Measurements from ENCODE around the gene KCNIP1. TPM values are rescaled to one million over a fixed set of nuclear protein-coding genes. Genes with fewer than 3 reads are reported as not detected.

The KCNIP1 gene
- total RNA-seq, 1 donor from 2014 or later: 0.45 TPM

- no peaks in the 10 kb centered on the region for H3K27me3 ChIP-seq (ENCODE audit: insufficient read depth, low read length)
- no peaks in the 10 kb centered on the region for H3K36me3 ChIP-seq (ENCODE audit: insufficient read depth, low read length)
- peaks cover 2% of the 10 kb centered on the region for H3K9me3 Mint-ChIP-seq (ENCODE audit: unreplicated experiment)
- H3K36me3 Mint-ChIP-seq (ENCODE audit: low read depth, unreplicated experiment): no peaks in the 10 kb centered on the region
- no peak for DNase-seq (ENCODE audit: low read depth)
- H3K27ac Mint-ChIP-seq (ENCODE audit: unreplicated experiment): no peak overlapping the region
- no peak overlapping the region for H3K9ac ChIP-seq (ENCODE audit: low read length)
- H2AFZ ChIP-seq (ENCODE audit: low read depth, low read length): no peak overlapping the region
- peaks cover 26% of the 10 kb centered on the region for H3K27me3 Mint-ChIP-seq (ENCODE audit: low read depth, unreplicated experiment)
- H3K27ac ChIP-seq (ENCODE audit: low read depth, low read length): no peak overlapping the region
- no peak overlapping the region for H3K4me2 ChIP-seq (ENCODE audit: low read length)
- no peak overlapping the region for H3K4me3 Mint-ChIP-seq (ENCODE audit: unreplicated experiment)
- no peak overlapping the region for H3K4me3 ChIP-seq (ENCODE audit: insufficient read depth, low read depth, low read length)
- FAIRE-seq: no peak
- H3K4me1 ChIP-seq (ENCODE audit: insufficient read depth, low read length): no peaks in the 10 kb centered on the region
- no peaks in the 10 kb centered on the region for H3K9me3 ChIP-seq (ENCODE audit: insufficient read depth, low read depth, low read length)
- TF ChIP-seq EZH2 (IDR thresholded peaks at IDR 0.05; ENCODE audit: insufficient read depth, low read length): no peak
- TF ChIP-seq, protein P1, sequence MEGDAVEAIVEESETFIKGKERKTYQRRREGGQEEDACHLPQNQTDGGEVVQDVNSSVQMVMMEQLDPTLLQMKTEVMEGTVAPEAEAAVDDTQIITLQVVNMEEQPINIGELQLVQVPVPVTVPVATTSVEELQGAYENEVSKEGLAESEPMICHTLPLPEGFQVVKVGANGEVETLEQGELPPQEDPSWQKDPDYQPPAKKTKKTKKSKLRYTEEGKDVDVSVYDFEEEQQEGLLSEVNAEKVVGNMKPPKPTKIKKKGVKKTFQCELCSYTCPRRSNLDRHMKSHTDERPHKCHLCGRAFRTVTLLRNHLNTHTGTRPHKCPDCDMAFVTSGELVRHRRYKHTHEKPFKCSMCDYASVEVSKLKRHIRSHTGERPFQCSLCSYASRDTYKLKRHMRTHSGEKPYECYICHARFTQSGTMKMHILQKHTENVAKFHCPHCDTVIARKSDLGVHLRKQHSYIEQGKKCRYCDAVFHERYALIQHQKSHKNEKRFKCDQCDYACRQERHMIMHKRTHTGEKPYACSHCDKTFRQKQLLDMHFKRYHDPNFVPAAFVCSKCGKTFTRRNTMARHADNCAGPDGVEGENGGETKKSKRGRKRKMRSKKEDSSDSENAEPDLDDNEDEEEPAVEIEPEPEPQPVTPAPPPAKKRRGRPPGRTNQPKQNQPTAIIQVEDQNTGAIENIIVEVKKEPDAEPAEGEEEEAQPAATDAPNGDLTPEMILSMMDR (IDR thresholded peaks at IDR 0.05; ENCODE audit: insufficient read depth, low read depth, low read length): no peak
- H3K79me2 ChIP-seq (ENCODE audit: insufficient read depth, low read length): no peaks in the 10 kb centered on the region
- no peaks in the 10 kb centered on the region for H3K4me1 Mint-ChIP-seq (ENCODE audit: low read depth, unreplicated experiment)
- no peaks in the 10 kb centered on the region for H4K20me1 ChIP-seq (ENCODE audit: insufficient read depth, low read length)
Observed at GRCh38 chr5:170655920-170656319, 152.1 kb downstream of the KCNIP1 start.

DNA sequence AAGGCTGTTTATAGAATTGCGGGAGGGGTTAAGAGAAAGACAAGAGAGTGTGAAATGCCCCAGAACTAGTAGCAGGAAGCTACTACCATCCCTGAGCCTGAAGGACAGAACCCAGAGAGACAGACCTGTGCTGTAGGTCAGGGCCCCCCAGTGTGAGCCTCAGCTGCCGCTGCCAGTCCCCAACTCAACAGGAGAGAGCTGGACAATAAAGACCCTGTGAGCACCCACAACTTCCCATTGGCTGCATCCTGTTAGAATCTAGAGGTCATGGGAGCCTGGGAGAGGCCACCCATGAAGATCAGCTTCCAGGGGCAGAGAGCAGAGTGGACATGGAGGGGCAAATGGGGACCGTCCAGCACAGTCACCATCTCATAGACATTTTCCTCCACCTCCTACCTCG is 152.5 kb downstream of the KCNIP1 start:
- FAIRE-seq (no peak), DNase-seq (ENCODE audit: low read depth) (no peak)
- Mint-ChIP-seq H3K4me1 (ENCODE audit: low read depth, unreplicated experiment) (no peaks in the 10 kb centered on the region), H3K36me3 (ENCODE audit: low read depth, unreplicated experiment) (no peaks in the 10 kb centered on the region), H3K9me3 (ENCODE audit: unreplicated experiment) (peaks cover 2% of the 10 kb centered on the region), H3K27ac (ENCODE audit: unreplicated experiment) (no peak overlapping the region), H3K27me3 (ENCODE audit: low read depth, unreplicated experiment) (peaks cover 30% of the 10 kb centered on the region), H3K4me3 (ENCODE audit: unreplicated experiment) (no peak overlapping the region)
- H3K27me3 ChIP-seq (ENCODE audit: insufficient read depth, low read length): no peaks in the 10 kb centered on the region
- H3K79me2 ChIP-seq (ENCODE audit: insufficient read depth, low read length): no peaks in the 10 kb centered on the region
- no peak overlapping the region for H3K4me3 ChIP-seq (ENCODE audit: insufficient read depth, low read depth, low read length)
- no peaks in the 10 kb centered on the region for H3K36me3 ChIP-seq (ENCODE audit: insufficient read depth, low read length)
- H3K9me3 ChIP-seq (ENCODE audit: insufficient read depth, low read depth, low read length): no peaks in the 10 kb centered on the region
- H3K9ac ChIP-seq (ENCODE audit: low read length): no peak overlapping the region
- H3K4me2 ChIP-seq (ENCODE audit: low read length): no peak overlapping the region
- TF ChIP-seq, protein P1 (IDR thresholded peaks at IDR 0.05; ENCODE audit: insufficient read depth, low read depth, low read length): no peak
- TF ChIP-seq EZH2 (IDR thresholded peaks at IDR 0.05; ENCODE audit: insufficient read depth, low read length): no peak
- no peak overlapping the region for H3K27ac ChIP-seq (ENCODE audit: low read depth, low read length)
- H4K20me1 ChIP-seq (ENCODE audit: insufficient read depth, low read length): no peaks in the 10 kb centered on the region
- no peaks in the 10 kb centered on the region for H3K4me1 ChIP-seq (ENCODE audit: insufficient read depth, low read length)
- H2AFZ ChIP-seq (ENCODE audit: low read depth, low read length): no peak overlapping the region

GRCh38 chr5:170660531-170660930 is 156.7 kb downstream of the KCNIP1 start:
- Mint-ChIP-seq H3K36me3 (ENCODE audit: low read depth, unreplicated experiment) (no peaks in the 10 kb centered on the region), H3K9me3 (ENCODE audit: unreplicated experiment) (peaks cover 2% of the 10 kb centered on the region), H3K27ac (ENCODE audit: unreplicated experiment) (no peak overlapping the region), H3K27me3 (ENCODE audit: low read depth, unreplicated experiment) (peaks cover 63% of the 10 kb centered on the region), H3K4me1 (ENCODE audit: low read depth, unreplicated experiment) (no peaks in the 10 kb centered on the region), H3K4me3 (ENCODE audit: unreplicated experiment) (no peak overlapping the region)
- Histone ChIP-seq H3K27ac (ENCODE audit: low read depth, low read length) (no peak overlapping the region), H3K36me3 (ENCODE audit: insufficient read depth, low read length) (no peaks in the 10 kb centered on the region), H4K20me1 (ENCODE audit: insufficient read depth, low read length) (no peaks in the 10 kb centered on the region), H3K27me3 (ENCODE audit: insufficient read depth, low read length) (no peaks in the 10 kb centered on the region), H3K4me2 (ENCODE audit: low read length) (no peak overlapping the region), H3K79me2 (ENCODE audit: insufficient read depth, low read length) (no peaks in the 10 kb centered on the region), H2AFZ (ENCODE audit: low read depth, low read length) (no peak overlapping the region), H3K4me1 (ENCODE audit: insufficient read depth, low read length) (no peaks in the 10 kb centered on the region), H3K9me3 (ENCODE audit: insufficient read depth, low read depth, low read length) (no peaks in the 10 kb centered on the region), H3K9ac (ENCODE audit: low read length) (no peak overlapping the region), H3K4me3 (ENCODE audit: insufficient read depth, low read depth, low read length) (no peak overlapping the region)
- FAIRE-seq (no peak), DNase-seq (ENCODE audit: low read depth) (no peak)
- no peak for TF ChIP-seq EZH2 (IDR thresholded peaks at IDR 0.05; ENCODE audit: insufficient read depth, low read length)
- TF ChIP-seq, protein P1 (IDR thresholded peaks at IDR 0.05; ENCODE audit: insufficient read depth, low read depth, low read length): no peak
